Esophagus mucosa (tissue), 1 donor: Measurements from ENCODE around the gene NRN1. TPM values are rescaled to one million over a fixed set of nuclear protein-coding genes. Genes with fewer than 3 reads are reported as not detected.

Experiments
- ATAC-seq: fragments of 200-7000 bp; cut with Tn5 transposase; one replicate; pipeline ENCODE4 v1.9.1; 2020
- total RNA-seq: library from RNA; stranded (reverse); gene quantifications from one replicate; pipeline ENCODE4 v1.2.4, GENCODE V29; 2023
- donor health status: DM: yes; HTN: yes; CAD: no.

NRN1 gene
- total RNA-seq, 1 donor from 2014 or later: 1.6 TPM

- ATAC-seq: no peak
Observed at GRCh38 chr6:6002005-6002847, 4.5 kb downstream of the NRN1 start.

GRCh38 chr6:6001443-6001842, 5.3 kb downstream of the NRN1 start:
- ATAC-seq: no peak

- no peak for ATAC-seq
Observed at GRCh38 chr6:5999688-6000608, 6.8 kb downstream of the NRN1 start.

- ATAC-seq: no peak
Observed at GRCh38 chr6:5998711-5999687, 7.7 kb downstream of the NRN1 start.

- no peak for ATAC-seq
Observed at GRCh38 chr6:5998236-5998635, 8.5 kb downstream of the NRN1 start.

GRCh38 chr6:5997420-5997987, 9.2 kb downstream of the NRN1 start:
- no peak for ATAC-seq

GRCh38 chr6:5996714-5997419, 9.9 kb downstream of the NRN1 start:
- no peak for ATAC-seq

- ATAC-seq: peak; percentile 65
Observed at GRCh38 chr6:5995949-5996713, 10.6 kb downstream of the NRN1 start.

- no peak for ATAC-seq
Observed at GRCh38 chr6:5995658-5995948, 11.1 kb downstream of the NRN1 start.

- no peak for ATAC-seq
Observed at GRCh38 chr6:5994999-5995657, 11.6 kb downstream of the NRN1 start.

- no peak for ATAC-seq
Observed at GRCh38 chr6:5994234-5994998, 12.3 kb downstream of the NRN1 start.

- no peak for ATAC-seq
Observed at GRCh38 chr6:5992551-5993225, 14.0 kb downstream of the NRN1 start.

- ATAC-seq: no peak
Observed at GRCh38 chr6:5990786-5991185, 15.9 kb downstream of the NRN1 start.

- ATAC-seq: no peak
Observed at GRCh38 chr6:5989141-5989723, 17.5 kb downstream of the NRN1 start.

- no peak for ATAC-seq
Observed at GRCh38 chr6:5986861-5987260, 19.9 kb downstream of the NRN1 start.

- no peak for ATAC-seq
Observed at GRCh38 chr6:5984150-5985089, 22.3 kb downstream of the NRN1 start.
